HFFc6 (cell line): ENCODE data around the gene CEACAM1. TPM values are rescaled to one million over a fixed set of nuclear protein-coding genes. Genes with fewer than 3 reads are reported as not detected.

ENCODE experiments used
- DNase-seq: peaks from one replicate; pipeline ENCODE4 v3.0.0-alpha.2; 2018
- H3K27ac Mint-ChIP-seq: 2 replicates; pipeline ENCODE4 v1.8.0; 2020; ENCODE audit warnings: mild to moderate bottlenecking, mixed read lengths
- H3K27me3 Mint-ChIP-seq: 2 replicates; pipeline ENCODE4 v1.8.0; 2021; ENCODE audit warnings: mild to moderate bottlenecking, moderate library complexity, mixed read lengths; ENCODE audit not compliant: insufficient read depth
- H3K36me3 Mint-ChIP-seq: 2 replicates; pipeline ENCODE4 v1.8.0; 2021; ENCODE audit warnings: low read depth, mixed read lengths
- H3K4me1 Mint-ChIP-seq: 2 replicates; pipeline ENCODE4 v1.8.0; 2020; ENCODE audit warnings: low read depth, mixed read lengths
- H3K4me3 Mint-ChIP-seq: 2 replicates; pipeline ENCODE4 v1.8.0; 2020; ENCODE audit warnings: mild to moderate bottlenecking, moderate library complexity, mixed read lengths
- H3K9me3 Mint-ChIP-seq: 2 replicates; pipeline ENCODE4 v1.8.0; 2020; ENCODE audit warnings: mild to moderate bottlenecking, mixed read lengths
- CTCF ChIP-seq: fragments of 200-600 bp; sonication (generic); IDR thresholded peaks from 2 replicates; pipeline ENCODE4 v1.5.0; 2021; ENCODE audit warnings: antibody characterized with exemption, mild to moderate bottlenecking
- total RNA-seq, 6 experiments: library from RNA; stranded (reverse); fragmentation: NEBNext Ultra II Directional; extraction: Animal tissue kit (Norgen Biotek cat#: 25700); gene quantifications; 2 replicates in 1 of 6; 3 replicates in 5 of 6; pipeline ENCODE4 v1.2.3, GENCODE V29; 2021

The CEACAM1 gene
- total RNA-seq, 6 experiments from 2014 or later = not detected

DNA sequence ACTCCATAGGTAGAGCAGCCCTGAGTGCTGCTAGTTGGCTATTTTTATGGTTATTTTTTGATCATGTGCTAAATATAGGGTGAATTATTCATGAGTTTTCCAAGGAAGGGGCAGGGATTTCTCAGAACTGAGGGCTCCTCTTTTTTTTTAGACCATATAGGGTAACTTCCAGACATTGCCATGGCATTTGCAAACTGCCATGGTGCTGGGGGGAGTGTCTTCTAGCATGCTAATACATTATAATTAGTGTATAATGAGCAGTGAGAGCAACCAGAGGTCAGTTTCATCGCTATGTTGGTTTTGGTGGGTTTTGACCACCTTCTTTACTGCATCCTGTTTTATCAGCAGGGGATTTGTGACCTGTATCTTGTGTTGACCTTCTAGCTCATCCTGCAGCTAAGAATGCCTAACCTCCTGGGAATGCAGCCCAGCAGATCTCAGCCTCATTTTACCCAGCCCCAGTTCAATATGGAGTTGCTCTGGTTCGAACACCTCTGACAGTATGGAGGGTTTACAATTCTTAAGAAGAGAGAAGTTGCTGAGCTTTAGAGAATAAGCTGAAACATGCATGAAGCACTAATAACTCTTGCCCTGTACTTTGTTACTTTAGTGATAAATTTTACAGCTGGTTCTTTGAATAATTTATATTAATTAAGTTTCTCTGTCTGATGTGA lies 31.7 kb downstream of the CEACAM1 start:
- no peak overlapping the region for H3K27ac Mint-ChIP-seq
- no peak for DNase-seq
- H3K9me3 Mint-ChIP-seq = no peaks in the 10 kb centered on the region
- H3K4me3 Mint-ChIP-seq = no peak overlapping the region
- no peaks in the 10 kb centered on the region for H3K36me3 Mint-ChIP-seq
- H3K4me1 Mint-ChIP-seq = no peaks in the 10 kb centered on the region
- peaks cover 12% of the 10 kb centered on the region for H3K27me3 Mint-ChIP-seq
- TF ChIP-seq CTCF = no peak

DNA sequence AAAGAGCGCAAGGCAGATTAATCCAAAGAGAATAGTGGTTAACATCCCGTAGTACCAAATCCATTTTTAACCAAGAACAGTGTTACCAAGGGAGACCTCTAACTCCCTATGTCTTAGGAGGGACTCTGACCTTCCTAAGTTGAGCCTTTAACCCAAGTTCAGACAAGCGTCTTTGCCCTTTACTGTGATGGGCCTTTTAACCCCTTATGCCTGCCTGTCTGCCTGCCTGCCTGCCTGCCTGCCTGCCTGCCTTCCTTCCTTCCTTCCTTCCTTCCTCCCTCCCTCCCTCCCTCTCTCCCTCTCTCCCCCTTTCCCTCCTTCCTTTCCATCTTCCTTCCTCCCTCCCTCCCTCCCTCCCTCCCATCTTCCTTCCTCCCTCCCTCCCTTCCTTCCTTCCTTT lies 32.6 kb downstream of the CEACAM1 start:
- no peak overlapping the region for H3K4me3 Mint-ChIP-seq
- no peaks in the 10 kb centered on the region for H3K4me1 Mint-ChIP-seq
- no peaks in the 10 kb centered on the region for H3K36me3 Mint-ChIP-seq
- no peak for DNase-seq
- peaks cover 12% of the 10 kb centered on the region for H3K27me3 Mint-ChIP-seq
- no peak for TF ChIP-seq CTCF
- H3K27ac Mint-ChIP-seq = no peak overlapping the region
- no peaks in the 10 kb centered on the region for H3K9me3 Mint-ChIP-seq

GRCh38 chr19:42494321-42494720 lies 34.0 kb downstream of the CEACAM1 start:
- H3K4me1 Mint-ChIP-seq = no peaks in the 10 kb centered on the region
- H3K4me3 Mint-ChIP-seq = no peak overlapping the region
- DNase-seq = no peak
- no peak overlapping the region for H3K27ac Mint-ChIP-seq
- peaks cover 9% of the 10 kb centered on the region for H3K27me3 Mint-ChIP-seq
- TF ChIP-seq CTCF = no peak
- H3K9me3 Mint-ChIP-seq = no peaks in the 10 kb centered on the region
- H3K36me3 Mint-ChIP-seq = no peaks in the 10 kb centered on the region

DNA sequence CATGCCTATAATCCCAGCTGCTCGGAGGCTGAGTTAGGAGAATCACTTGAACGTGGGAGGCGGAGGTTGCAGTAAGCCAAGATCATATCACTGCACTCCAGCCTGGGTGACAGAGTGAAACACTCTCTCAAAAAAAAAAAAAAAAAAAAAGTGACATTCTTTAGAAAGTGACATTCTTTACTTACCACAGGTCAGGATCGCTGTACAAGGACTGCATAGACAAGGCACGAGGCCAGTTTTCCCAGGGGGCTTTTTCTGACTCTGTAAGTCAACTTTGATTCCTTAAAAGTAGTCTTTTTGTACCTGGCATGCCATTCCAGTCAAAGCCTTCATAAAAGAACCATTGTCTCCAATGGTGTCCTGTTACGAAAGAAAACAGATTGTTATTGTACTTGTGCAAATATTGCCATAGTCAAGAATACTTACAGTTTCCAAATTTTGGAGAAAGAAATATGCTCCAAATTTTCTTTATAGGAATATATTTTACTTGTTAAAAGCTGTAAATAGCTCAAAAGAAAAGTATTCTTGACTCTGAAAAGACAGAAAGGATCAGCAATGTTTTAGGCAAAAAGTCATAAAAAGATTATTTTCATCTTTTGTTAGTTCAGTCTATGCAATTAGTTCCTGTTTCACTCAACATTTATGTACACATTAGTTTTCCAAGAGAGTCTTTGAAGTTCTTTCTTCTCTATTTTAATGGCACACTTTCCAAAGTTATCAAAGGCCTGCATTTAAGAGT lies 39.3 kb downstream of the CEACAM1 start:
- H3K4me1 Mint-ChIP-seq = no peaks in the 10 kb centered on the region
- H3K36me3 Mint-ChIP-seq = no peaks in the 10 kb centered on the region
- no peak for TF ChIP-seq CTCF
- no peak overlapping the region for H3K4me3 Mint-ChIP-seq
- DNase-seq = no peak
- H3K9me3 Mint-ChIP-seq = no peaks in the 10 kb centered on the region
- H3K27ac Mint-ChIP-seq = no peak overlapping the region
- peaks cover 7% of the 10 kb centered on the region for H3K27me3 Mint-ChIP-seq

DNA sequence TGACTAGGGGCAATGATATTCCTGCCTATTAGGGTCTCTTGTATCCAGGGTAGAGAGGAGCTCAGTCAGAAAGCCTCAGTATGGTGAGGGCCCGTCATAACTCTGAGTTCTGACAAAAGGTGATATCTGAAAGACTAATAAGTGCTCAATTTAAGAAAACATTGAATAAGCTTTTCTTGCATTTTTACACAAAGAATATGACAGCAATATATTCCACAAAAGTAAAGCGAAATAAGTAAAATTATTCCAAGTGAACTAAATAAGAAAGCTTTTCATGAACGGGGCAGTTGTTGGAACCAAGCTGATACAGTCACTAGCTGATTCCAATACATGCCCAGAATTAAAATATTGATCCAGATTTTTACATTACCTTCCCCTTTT lies 40.5 kb downstream of the CEACAM1 start:
- H3K4me1 Mint-ChIP-seq = no peaks in the 10 kb centered on the region
- no peak for TF ChIP-seq CTCF
- peaks cover 4% of the 10 kb centered on the region; the same call in 1 of the 2 replicates for H3K36me3 Mint-ChIP-seq
- H3K27ac Mint-ChIP-seq = no peak overlapping the region
- DNase-seq = no peak
- H3K27me3 Mint-ChIP-seq = peaks cover 4% of the 10 kb centered on the region
- H3K4me3 Mint-ChIP-seq = no peak overlapping the region
- H3K9me3 Mint-ChIP-seq = no peaks in the 10 kb centered on the region
